Right cardiac atrium (tissue), 5 donors: ENCODE measurements around the gene TACSTD2. TPM values are rescaled to one million over a fixed set of nuclear protein-coding genes. Genes with fewer than 3 reads are reported as not detected.
A peak's percentile ranks its signal among the peaks of the same experiment; 100 is the strongest.
"Not testable (repeated sequence)": the region's sequence is repeated elsewhere in the genome, so short reads cannot be mapped to it uniquely, and the experiment has no call there.

Experiments
- ATAC-seq, 2 donors: fragments of 200-7000 bp; cut with Tn5 transposase; one replicate each; pipeline versions ENCODE4 v1.8.0 to v1.9.1; 2020; ENCODE audit warnings: moderate library complexity in 2 of 2, mild to moderate bottlenecking in 1 of 2
- DNase-seq, 3 donors: peaks; one replicate each; pipeline ENCODE4 v3.0.0-alpha.2; 2020
- H3K27ac ChIP-seq: one replicate; pipeline ENCODE4 v1.5.1; 2013; ENCODE audit warnings: mild to moderate bottlenecking, low read length, control low read depth, moderate library complexity
- H3K27me3 ChIP-seq: one replicate; pipeline ENCODE4 v1.6.1; 2013; ENCODE audit not compliant: control insufficient read depth, insufficient read depth
- H3K4me1 ChIP-seq: one replicate; pipeline ENCODE4 v1.6.1; 2013; ENCODE audit warnings: low read length; ENCODE audit not compliant: control insufficient read depth, insufficient read depth
- H3K4me3 ChIP-seq: one replicate; pipeline ENCODE4 v1.5.1; 2013; ENCODE audit warnings: low read length, control low read depth
- H3K9me3 ChIP-seq: one replicate; pipeline ENCODE4 v1.6.1; 2013; ENCODE audit warnings: low read length; ENCODE audit not compliant: control insufficient read depth
- WGBS: extraction: QIAGEN DNeasy Blood & Tissue Kit; methylation state at CpG from one replicate; pipeline ENCODE4 v1.1.7; 2013; 5-methylcytosine and 5-hydroxymethylcytosine counted together
- intact Hi-C, 4 donors: fragments of 100-400 bp; cut with DNase I; formaldehyde crosslinking; loops; one replicate each; pipeline versions ENCODE4 v1.11.0 to v1.14.0; 2022 to 2023
- polyA plus RNA-seq: library from polyadenylated mRNA; stranded (reverse); fragments of 200-250 nt; gene quantifications from one replicate; pipeline ENCODE4 v1.2.3, GENCODE V29; 2013
- total RNA-seq, 4 donors: library from RNA; stranded (reverse); fragmentation: NEBNext Ultra II Directional; extraction: Animal tissue kit (Norgen Biotek cat#: 25700); gene quantifications; one replicate each; pipeline ENCODE4 v1.2.1, GENCODE V29; 2021
- donor health status: healthy with polysubstance abuse.
- donor health status: DM: no; HTN: yes; CAD: no.
- donor health status: DM: no; HTN: no; CAD: no.
- donor health status: DM: no; HTN: yes; CAD: no; lungs with severe emphysema.
- donor health status: DM: yes; HTN: yes; CAD: no.

The TACSTD2 gene
- total and polyA plus RNA-seq, 5 donors: 0.09 to 0.33 (median 0.15) TPM

- Histone ChIP-seq H3K27me3 (no peaks in the 10 kb centered on the region), H3K27ac (no peak overlapping the region), H3K4me3 (no peak overlapping the region), H3K4me1 (no peaks in the 10 kb centered on the region), H3K9me3 (no peaks in the 10 kb centered on the region)
- ATAC-seq: no peak
- WGBS: 89% methylated on average over 2 of the region's 2 CpGs
- intact Hi-C loops: no loop called here
- no peak for DNase-seq
Measured at GRCh38 chr1:58608945-58609344, 31.9 kb upstream of the TACSTD2 start.

DNA sequence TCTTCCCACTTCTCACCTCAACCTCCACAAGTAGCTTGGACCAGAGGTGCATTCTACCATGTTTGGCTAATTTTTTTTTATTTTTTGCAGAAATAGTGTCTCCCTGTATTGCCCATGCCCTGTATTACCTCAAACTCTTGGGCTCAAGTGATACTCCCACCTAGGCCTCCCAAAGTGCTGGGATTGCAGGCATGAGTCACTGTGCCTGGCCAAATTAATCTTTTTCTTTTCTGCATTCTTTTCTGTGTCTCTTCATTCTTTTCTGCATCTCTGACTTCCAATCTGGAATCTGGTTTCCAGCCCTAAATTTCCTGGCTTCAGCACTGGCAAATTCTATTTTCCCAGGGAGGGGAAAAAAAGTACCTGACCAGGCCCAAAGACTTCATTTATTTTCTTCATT, 31.2 kb upstream of the TACSTD2 start:
- Histone ChIP-seq H3K4me1 (no peaks in the 10 kb centered on the region), H3K4me3 (no peak overlapping the region), H3K27ac (no peak overlapping the region), H3K9me3 (no peaks in the 10 kb centered on the region), H3K27me3 (no peaks in the 10 kb centered on the region)
- DNase-seq: no peak
- intact Hi-C loops: no loop called here
- no peak for ATAC-seq

DNA sequence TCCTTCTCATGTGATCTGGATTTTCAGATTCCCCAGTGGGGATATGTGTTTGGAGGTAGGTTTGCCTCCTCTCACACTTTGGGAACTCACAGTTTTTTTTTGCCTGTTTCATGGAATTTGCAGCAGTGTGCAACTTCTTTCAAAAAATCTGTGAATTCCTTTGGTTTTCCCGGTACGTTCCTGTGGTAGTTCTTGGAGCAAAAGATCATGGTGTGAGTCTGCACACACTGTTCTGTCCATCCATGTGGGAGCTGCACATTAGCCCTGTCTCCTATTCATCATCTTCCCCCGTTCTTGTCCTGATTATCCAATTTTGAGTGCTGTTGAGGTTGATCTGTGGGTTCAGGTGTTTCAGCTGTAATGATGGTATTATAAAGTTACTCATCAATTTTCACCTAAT, 30.3 kb upstream of the TACSTD2 start:
- DNase-seq: no peak
- no peaks in the 10 kb centered on the region for H3K4me1 ChIP-seq
- intact Hi-C loops: no loop called here
- no peaks in the 10 kb centered on the region for H3K9me3 ChIP-seq
- 82% methylated on average over 3 of the region's 3 CpGs for WGBS
- no peak for ATAC-seq
- H3K4me3 ChIP-seq: no peak overlapping the region
- H3K27ac ChIP-seq: no peak overlapping the region
- no peaks in the 10 kb centered on the region for H3K27me3 ChIP-seq

- H3K4me1 ChIP-seq, H3K27me3 ChIP-seq, DNase-seq, H3K4me3 ChIP-seq, ATAC-seq, intact Hi-C loops, H3K27ac ChIP-seq, H3K9me3 ChIP-seq: not testable (repeated sequence)
- WGBS: 95% methylated on average over 1 of the region's 1 CpG
Measured at GRCh38 chr1:58601921-58602320, 24.9 kb upstream of the TACSTD2 start.

- ATAC-seq: no peak
Measured at GRCh38 chr1:58597996-58598395, 20.9 kb upstream of the TACSTD2 start.

GRCh38 chr1:58597076-58597475, 20.0 kb upstream of the TACSTD2 start:
- intact Hi-C loops: no loop called here

More at GRCh38 chr1:58597996-58598395, 20.9 kb upstream of the TACSTD2 start:
- Histone ChIP-seq H3K4me3 (no peak overlapping the region), H3K9me3 (no peaks in the 10 kb centered on the region), H3K27me3 (no peaks in the 10 kb centered on the region), H3K27ac (no peak overlapping the region), H3K4me1 (peaks cover 2% of the 10 kb centered on the region)
- intact Hi-C loops: no loop called here
- 81% methylated on average over 6 of the region's 6 CpGs for WGBS
- DNase-seq: no peak

DNA sequence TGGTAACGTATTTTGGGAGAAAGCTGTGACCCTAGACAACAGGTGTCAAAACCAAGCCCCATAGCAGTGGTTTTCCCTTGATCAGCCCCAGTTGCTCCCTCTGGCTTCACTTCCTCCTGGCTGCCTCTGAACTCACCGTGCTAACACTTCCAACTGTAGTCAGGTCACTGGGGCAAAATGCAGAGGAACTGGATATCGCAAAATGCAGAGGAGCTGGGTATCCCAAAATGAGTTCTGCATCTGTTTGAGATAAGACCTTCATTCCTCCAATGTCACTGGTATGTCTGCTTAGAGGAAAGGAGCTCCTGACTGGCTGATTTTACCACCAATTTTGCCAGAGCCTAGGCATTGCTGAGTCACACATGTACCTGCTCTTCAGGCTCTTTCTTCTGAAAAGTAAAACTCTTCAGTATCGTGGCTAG, 19.6 kb upstream of the TACSTD2 start:
- no peaks in the 10 kb centered on the region for H3K9me3 ChIP-seq
- peaks cover 6% of the 10 kb centered on the region for H3K4me1 ChIP-seq
- H3K27ac ChIP-seq: no peak overlapping the region
- intact Hi-C loops: no loop called here
- ATAC-seq (no peak), DNase-seq (no peak)
- WGBS: 19% methylated on average over 4 of the region's 4 CpGs
- H3K27me3 ChIP-seq: no peaks in the 10 kb centered on the region
- H3K4me3 ChIP-seq: no peak overlapping the region

More at GRCh38 chr1:58597076-58597475, 20.0 kb upstream of the TACSTD2 start:
- Histone ChIP-seq H3K4me3 (no peak overlapping the region), H3K27me3 (no peaks in the 10 kb centered on the region), H3K27ac (no peak overlapping the region), H3K9me3 (no peaks in the 10 kb centered on the region), H3K4me1 (peaks cover 6% of the 10 kb centered on the region)
- ATAC-seq: no peak
- WGBS: 44% methylated on average over 9 of the region's 9 CpGs
- DNase-seq: no peak

DNA sequence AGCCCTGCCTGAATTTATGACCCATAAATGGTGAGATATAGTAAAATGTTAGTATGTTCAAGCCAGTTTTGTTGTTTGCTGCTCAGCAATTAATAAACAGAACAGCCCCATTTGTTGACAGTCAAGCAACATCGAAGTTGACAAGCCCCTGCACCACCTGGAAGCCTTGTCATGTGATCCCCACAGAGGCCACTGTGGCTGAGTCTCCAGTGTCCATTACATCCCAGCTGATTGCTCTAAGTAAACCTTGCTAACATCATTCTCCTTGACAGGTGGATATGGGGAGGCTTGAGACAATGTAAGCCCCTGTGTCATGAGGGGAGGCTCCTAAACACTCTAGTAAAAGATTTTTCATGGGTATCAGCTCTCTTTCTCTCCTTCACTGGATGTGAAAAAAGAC, 17.5 kb upstream of the TACSTD2 start:
- Histone ChIP-seq H3K4me1 (peaks cover 6% of the 10 kb centered on the region), H3K27ac (no peak overlapping the region), H3K27me3 (no peaks in the 10 kb centered on the region), H3K4me3 (no peak overlapping the region), H3K9me3 (no peaks in the 10 kb centered on the region)
- no peak for DNase-seq
- WGBS: 78% methylated on average over 1 of the region's 1 CpG
- no peak for ATAC-seq
- intact Hi-C loops: no loop called here

DNA sequence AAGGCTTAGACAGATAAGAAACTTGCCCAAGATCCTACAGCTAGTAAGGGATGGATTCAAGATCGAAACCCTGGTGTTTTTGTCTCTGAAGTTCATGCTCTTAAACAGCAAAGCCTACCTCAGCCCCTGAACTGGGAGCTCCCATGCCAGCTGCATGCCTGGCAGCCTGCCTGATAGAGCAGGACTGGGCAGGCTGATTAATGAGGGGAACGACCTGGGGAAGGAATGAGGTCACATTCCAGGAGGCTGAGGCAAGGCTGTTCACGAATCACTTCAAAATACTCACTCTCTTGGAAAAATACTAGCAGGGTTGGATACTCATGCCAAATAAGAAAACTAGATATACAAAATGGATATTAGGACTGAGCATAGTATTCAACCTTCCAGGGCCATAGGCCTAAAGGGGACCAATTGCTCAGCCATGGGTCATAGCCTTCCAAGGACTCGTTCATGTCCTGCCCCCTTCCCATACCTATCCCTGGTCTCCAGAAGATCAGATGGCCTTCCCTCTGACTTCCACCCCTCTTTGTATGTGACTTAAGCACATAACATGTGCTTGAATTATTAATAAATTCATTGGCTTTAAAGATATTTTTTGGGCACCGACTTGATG, 15.6 kb upstream of the TACSTD2 start:
- Histone ChIP-seq H3K4me1 (peaks cover 6% of the 10 kb centered on the region), H3K9me3 (no peaks in the 10 kb centered on the region), H3K27ac (no peak overlapping the region), H3K27me3 (no peaks in the 10 kb centered on the region), H3K4me3 (no peak overlapping the region)
- ATAC-seq: peak; percentile 83 to 85
- DNase-seq: peak; percentile 58 to 80 (median 75)
- 46% methylated on average over 5 of the region's 5 CpGs for WGBS
- intact Hi-C loops: no loop called here

- ATAC-seq (no peak), DNase-seq (no peak)
- Histone ChIP-seq H3K27ac (no peak overlapping the region), H3K9me3 (no peaks in the 10 kb centered on the region), H3K4me3 (no peak overlapping the region), H3K27me3 (no peaks in the 10 kb centered on the region), H3K4me1 (peaks cover 5% of the 10 kb centered on the region)
- 50% methylated on average over 1 of the region's 1 CpG for WGBS
- intact Hi-C loops: no loop called here
Measured at GRCh38 chr1:58591806-58592205, 14.8 kb upstream of the TACSTD2 start.

- H3K9me3 ChIP-seq: no peaks in the 10 kb centered on the region
- H3K4me3 ChIP-seq: no peak overlapping the region
- intact Hi-C loops: no loop called here
- peaks cover 4% of the 10 kb centered on the region for H3K4me1 ChIP-seq
- ATAC-seq: no peak
- DNase-seq: no peak
- no peaks in the 10 kb centered on the region for H3K27me3 ChIP-seq
- H3K27ac ChIP-seq: no peak overlapping the region
Measured at GRCh38 chr1:58590019-58590418, 13.0 kb upstream of the TACSTD2 start.

- no peak for ATAC-seq
- DNase-seq: no peak
- WGBS: 71% methylated on average over 5 of the region's 5 CpGs
- Histone ChIP-seq H3K4me1 (peaks cover 9% of the 10 kb centered on the region), H3K9me3 (no peaks in the 10 kb centered on the region), H3K27me3 (no peaks in the 10 kb centered on the region), H3K27ac (no peak overlapping the region), H3K4me3 (no peak overlapping the region)
- intact Hi-C loops: no loop called here
Measured at GRCh38 chr1:58588396-58588795, 11.3 kb upstream of the TACSTD2 start.
